ENCODE data around the gene MTCL3.

MTCL3 gene

GRCh38 chr6:127518710-127519468, at the start of gene MTCL3:
MTCL3 (minus strand) TSS chr6:127519335.
- peak; percentile 88 for DNase-seq (ENCODE audit: low read depth, low spot score)

GRCh38 chr6:127567476-127567875, 48.3 kb upstream of the MTCL3 start:
- no peak for DNase-seq (ENCODE audit: low read depth, low spot score)

- DNase-seq (ENCODE audit: low read depth, low spot score) = peak; percentile 69
These were observed 47.5 kb upstream of the MTCL3 start for GRCh38 chr6:127566651-127567050.

GRCh38 chr6:127566119-127566518, 47.0 kb upstream of the MTCL3 start:
- DNase-seq (ENCODE audit: low read depth, low spot score) = no peak

- no peak for DNase-seq (ENCODE audit: low read depth, low spot score)
These were observed 45.6 kb upstream of the MTCL3 start for GRCh38 chr6:127564761-127565160.

- DNase-seq (ENCODE audit: low read depth, low spot score) = no peak
These were observed 42.5 kb upstream of the MTCL3 start for GRCh38 chr6:127561660-127562059.

- peak; percentile 57 for DNase-seq (ENCODE audit: low read depth, low spot score)
These were observed 35.4 kb upstream of the MTCL3 start for GRCh38 chr6:127554435-127555006.

- peak; percentile 74 for DNase-seq (ENCODE audit: low read depth, low spot score)
These were observed 31.3 kb upstream of the MTCL3 start for GRCh38 chr6:127550403-127550802.

- peak; percentile 14 for DNase-seq (ENCODE audit: low read depth, low spot score)
These were observed 28.9 kb upstream of the MTCL3 start for GRCh38 chr6:127547904-127548649.

GRCh38 chr6:127547215-127547614, 28.1 kb upstream of the MTCL3 start:
- DNase-seq (ENCODE audit: low read depth, low spot score) = no peak

GRCh38 chr6:127539272-127539671, 20.1 kb upstream of the MTCL3 start:
- no peak for DNase-seq (ENCODE audit: low read depth, low spot score)

- no peak for DNase-seq (ENCODE audit: low read depth, low spot score)
These were observed 19.7 kb upstream of the MTCL3 start for GRCh38 chr6:127538750-127539264.

- DNase-seq (ENCODE audit: low read depth, low spot score) = no peak
These were observed 14.6 kb upstream of the MTCL3 start for GRCh38 chr6:127533736-127534135.

- no peak for DNase-seq (ENCODE audit: low read depth, low spot score)
These were observed 13.9 kb upstream of the MTCL3 start for GRCh38 chr6:127533011-127533410.

- DNase-seq (ENCODE audit: low read depth, low spot score) = no peak
These were observed 3.6 kb upstream of the MTCL3 start for GRCh38 chr6:127522714-127523113.

- DNase-seq (ENCODE audit: low read depth, low spot score) = peak; percentile 48
These were observed 931 bp upstream of the MTCL3 start for GRCh38 chr6:127520066-127520465.

- no peak for DNase-seq (ENCODE audit: low read depth, low spot score)
These were observed 292 bp upstream of the MTCL3 start for GRCh38 chr6:127519469-127519785.

GRCh38 chr6:127518191-127518709, 885 bp downstream of the MTCL3 start:
- no peak for DNase-seq (ENCODE audit: low read depth, low spot score)

- no peak for DNase-seq (ENCODE audit: low read depth, low spot score)
These were observed 1.4 kb downstream of the MTCL3 start for GRCh38 chr6:127517693-127518092.

GRCh38 chr6:127516662-127517273, 2.4 kb downstream of the MTCL3 start:
- peak; percentile 82 for DNase-seq (ENCODE audit: low read depth, low spot score)

GRCh38 chr6:127515794-127516661, 3.1 kb downstream of the MTCL3 start:
- peak; percentile 91 for DNase-seq (ENCODE audit: low read depth, low spot score)

All from astrocyte of the hippocampus (primary cell).